Tibial artery (tissue), 4 donors: ENCODE results near the gene LRP6.

Experiments
- DNase-seq, 2 donors: peaks; one replicate each; pipeline ENCODE4 v3.0.0-alpha.2; 2019
- H3K27ac ChIP-seq, 2 donors: fragments of 200-600 bp; sonication (generic) in 1 of 2; 1 replicate in 1 of 2; 2 replicates in 1 of 2; pipeline ENCODE4 v1.5.1; 2018 to 2019; ENCODE audit warnings: mild to moderate bottlenecking in 1 of 2
- H3K27me3 ChIP-seq, 2 donors: fragments of 200-600 bp; sonication (generic) in 1 of 2; one replicate each; pipeline versions ENCODE4 v1.5.1 to v1.6.0; 2016 to 2019
- H3K36me3 ChIP-seq, 3 donors: fragments of 200-600 bp; sonication (generic) in 2 of 3; one replicate each; pipeline ENCODE4 v1.5.1; 2016 to 2019; ENCODE audit warnings: mild to moderate bottlenecking in 2 of 3
- H3K4me1 ChIP-seq, 4 donors: fragments of 200-600 bp; sonication (generic) in 2 of 4; 1 replicate in 3 of 4; 2 replicates in 1 of 4; pipeline ENCODE4 v1.5.1; 2016 to 2019
- H3K4me3 ChIP-seq, 2 donors: fragments of 200-600 bp; sonication (generic) in 1 of 2; 1 replicate in 1 of 2; 2 replicates in 1 of 2; pipeline ENCODE4 v1.5.1; 2018 to 2019; ENCODE audit warnings: mild to moderate bottlenecking in 2 of 2
- H3K9me3 ChIP-seq, 3 donors: fragments of 200-600 bp; sonication (generic) in 1 of 3; one replicate each; pipeline ENCODE4 v1.5.1; 2016 to 2019
- intact Hi-C: fragments of 100-400 bp; cut with DNase I; formaldehyde crosslinking; loops from one replicate; pipeline ENCODE4 v1.15.0; 2023; ENCODE audit warnings: low total_unique reads
- TF ChIP-seq, protein P1 (sequence below), 2 experiments: fragments of 200-600 bp in 1 of 2; fragments of 450-650 bp in 1 of 2; IDR thresholded peaks; one replicate each; pipeline ENCODE4 v1.5.1; 2017 to 2019; ENCODE audit warnings: antibody characterized with exemption in 2 of 2, mild to moderate bottlenecking in 1 of 2, moderate library complexity in 1 of 2

LRP6 gene

DNA sequence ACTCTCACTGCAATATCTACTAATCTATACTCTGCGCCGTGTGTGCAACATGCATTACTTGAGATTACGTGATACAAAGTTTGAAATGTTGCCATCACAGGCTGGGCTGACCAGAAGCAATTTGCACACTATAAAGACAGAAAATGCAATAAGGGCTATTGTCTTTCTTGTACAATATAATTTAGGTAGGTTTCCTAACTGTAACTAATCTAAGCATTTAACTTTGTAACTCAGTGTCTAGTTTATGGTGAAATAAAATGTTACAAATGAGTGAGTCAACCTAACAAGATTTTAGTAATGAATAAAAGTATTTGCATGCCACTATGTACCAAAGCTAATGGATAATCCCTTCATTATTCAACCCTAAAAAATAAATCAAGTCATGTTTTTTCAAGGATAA is 57.8 kb downstream of the LRP6 start:
- TF ChIP-seq, protein P1, sequence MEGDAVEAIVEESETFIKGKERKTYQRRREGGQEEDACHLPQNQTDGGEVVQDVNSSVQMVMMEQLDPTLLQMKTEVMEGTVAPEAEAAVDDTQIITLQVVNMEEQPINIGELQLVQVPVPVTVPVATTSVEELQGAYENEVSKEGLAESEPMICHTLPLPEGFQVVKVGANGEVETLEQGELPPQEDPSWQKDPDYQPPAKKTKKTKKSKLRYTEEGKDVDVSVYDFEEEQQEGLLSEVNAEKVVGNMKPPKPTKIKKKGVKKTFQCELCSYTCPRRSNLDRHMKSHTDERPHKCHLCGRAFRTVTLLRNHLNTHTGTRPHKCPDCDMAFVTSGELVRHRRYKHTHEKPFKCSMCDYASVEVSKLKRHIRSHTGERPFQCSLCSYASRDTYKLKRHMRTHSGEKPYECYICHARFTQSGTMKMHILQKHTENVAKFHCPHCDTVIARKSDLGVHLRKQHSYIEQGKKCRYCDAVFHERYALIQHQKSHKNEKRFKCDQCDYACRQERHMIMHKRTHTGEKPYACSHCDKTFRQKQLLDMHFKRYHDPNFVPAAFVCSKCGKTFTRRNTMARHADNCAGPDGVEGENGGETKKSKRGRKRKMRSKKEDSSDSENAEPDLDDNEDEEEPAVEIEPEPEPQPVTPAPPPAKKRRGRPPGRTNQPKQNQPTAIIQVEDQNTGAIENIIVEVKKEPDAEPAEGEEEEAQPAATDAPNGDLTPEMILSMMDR (IDR thresholded peaks at IDR 0.05), result no peak
- Histone ChIP-seq H3K27me3 (no peaks in the 10 kb centered on the region), H3K4me1 (no peaks in the 10 kb centered on the region), H3K27ac (no peak overlapping the region), H3K36me3 (no peaks in the 10 kb centered on the region), H3K4me3 (no peak overlapping the region), H3K9me3 (no peaks in the 10 kb centered on the region)
- DNase-seq, result no peak
- intact Hi-C loops, result no loop called here

DNA sequence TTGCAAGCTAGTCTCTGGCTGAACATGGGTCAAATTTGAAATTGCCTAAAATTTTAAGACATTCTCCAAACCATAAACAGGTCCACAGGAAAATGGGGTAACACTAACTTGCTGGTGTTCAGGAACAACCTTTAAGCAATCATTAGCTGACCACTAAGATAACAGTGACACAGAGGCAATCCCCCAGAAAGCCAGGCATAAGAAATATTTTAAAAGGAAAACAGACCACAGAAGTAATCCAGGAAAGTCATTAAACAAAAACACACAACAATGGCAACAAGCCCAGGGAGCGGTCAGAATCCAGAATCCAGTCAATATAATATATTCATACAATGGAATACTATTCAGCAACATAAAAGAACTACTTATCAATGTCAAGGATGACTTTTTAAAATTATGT is 59.1 kb downstream of the LRP6 start:
- Histone ChIP-seq H3K4me1 (no peaks in the 10 kb centered on the region), H3K4me3 (no peak overlapping the region), H3K9me3 (no peaks in the 10 kb centered on the region), H3K36me3 (peaks cover 0 to under 1% (median 0%) of the 10 kb centered on the region in 3 donors), H3K27me3 (no peaks in the 10 kb centered on the region), H3K27ac (no peak overlapping the region)
- TF ChIP-seq, protein P1 (IDR thresholded peaks at IDR 0.05), result no peak
- intact Hi-C loops, result no loop called here
- no peak for DNase-seq

DNA sequence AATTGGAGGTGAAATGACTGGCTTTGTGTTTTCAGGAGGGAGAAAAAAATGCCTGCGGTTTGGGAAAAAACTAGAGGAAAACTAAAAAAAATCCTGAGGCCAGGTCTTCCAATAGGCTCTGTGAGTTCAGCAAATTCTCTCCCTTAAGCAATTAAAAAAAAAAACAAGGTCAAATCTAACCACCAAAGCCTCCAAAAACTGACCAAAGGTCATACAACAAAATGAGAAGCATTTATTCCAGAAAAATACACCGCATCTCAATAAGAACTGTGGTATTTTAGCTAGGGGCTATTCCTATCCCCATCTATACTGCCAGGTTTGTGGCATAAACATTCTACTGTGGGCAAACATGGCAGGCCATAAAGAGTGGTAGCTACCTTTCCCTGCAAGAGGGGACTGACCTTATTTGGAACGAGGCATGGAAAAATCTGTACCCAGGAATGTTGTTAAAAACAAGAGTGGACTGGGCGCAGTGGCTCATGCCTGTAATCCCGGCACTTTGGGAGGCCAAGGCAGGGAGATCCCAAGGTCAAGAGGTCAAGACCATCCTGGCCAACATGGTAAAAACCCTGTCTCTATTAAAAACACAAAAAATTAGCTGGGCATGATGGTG is 60.0 kb downstream of the LRP6 start:
- H3K27ac ChIP-seq, result no peak overlapping the region
- H3K9me3 ChIP-seq, result no peaks in the 10 kb centered on the region
- H3K4me1 ChIP-seq, result no peaks in the 10 kb centered on the region
- intact Hi-C loops, result no loop called here
- no peak for DNase-seq
- TF ChIP-seq, protein P1 (IDR thresholded peaks at IDR 0.05), result no peak
- H3K27me3 ChIP-seq, result no peaks in the 10 kb centered on the region
- no peak overlapping the region for H3K4me3 ChIP-seq
- H3K36me3 ChIP-seq, result peaks cover 0 to 9% (median 0%) of the 10 kb centered on the region in 3 donors

DNA sequence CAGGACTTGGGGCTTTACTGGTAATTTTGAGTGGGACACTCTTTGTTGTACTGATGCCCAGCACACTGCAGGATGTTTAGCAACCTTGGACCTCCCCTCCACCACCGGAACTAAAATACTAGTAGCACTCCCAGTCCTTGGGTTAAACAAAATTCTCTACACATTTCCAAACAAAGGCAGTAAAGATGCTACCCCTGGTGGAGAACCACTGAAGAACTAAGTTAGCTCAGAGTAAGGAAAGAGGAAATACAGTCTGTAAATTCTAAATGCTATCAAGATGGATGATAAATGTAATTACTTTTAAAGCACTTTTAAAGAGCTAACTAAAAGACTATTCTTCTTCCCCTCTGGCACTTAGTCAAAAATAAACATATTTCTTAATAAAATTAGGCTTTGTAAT is 64.1 kb downstream of the LRP6 start:
- Histone ChIP-seq H3K9me3 (no peaks in the 10 kb centered on the region), H3K27ac (no peak overlapping the region), H3K27me3 (no peaks in the 10 kb centered on the region), H3K4me3 (no peak overlapping the region), H3K36me3 (peaks cover 5 to 11% (median 7%) of the 10 kb centered on the region in 3 donors), H3K4me1 (no peaks in the 10 kb centered on the region)
- intact Hi-C loops, result no loop called here
- DNase-seq, result no peak
- TF ChIP-seq, protein P1 (IDR thresholded peaks at IDR 0.05), result no peak

DNA sequence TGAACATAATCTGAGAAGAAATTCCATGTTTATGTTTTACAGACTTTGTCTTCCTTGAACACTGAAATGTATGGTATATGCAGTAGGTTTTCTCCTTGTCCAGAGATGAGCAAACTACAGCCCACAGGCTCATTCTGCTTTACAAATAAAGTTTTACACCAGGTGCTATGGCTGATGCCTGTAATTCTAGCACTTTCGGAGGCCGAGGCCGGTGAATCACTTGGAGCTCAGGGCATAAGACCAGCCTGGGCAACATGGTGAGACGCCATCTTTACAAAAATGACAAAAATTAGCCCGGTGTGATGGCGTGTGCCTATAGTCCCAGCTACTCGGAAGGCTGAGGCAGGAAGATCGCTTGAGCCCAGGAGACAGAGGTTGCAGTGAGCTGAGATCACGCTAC is 64.7 kb downstream of the LRP6 start:
- Histone ChIP-seq H3K27ac (no peak overlapping the region), H3K4me3 (no peak overlapping the region), H3K9me3 (no peaks in the 10 kb centered on the region), H3K4me1 (no peaks in the 10 kb centered on the region), H3K36me3 (peaks cover 5 to 17% (median 7%) of the 10 kb centered on the region in 3 donors), H3K27me3 (no peaks in the 10 kb centered on the region)
- TF ChIP-seq, protein P1 (IDR thresholded peaks at IDR 0.05), result no peak
- DNase-seq, result no peak
- intact Hi-C loops, result no loop called here
